SK-N-SH (cell line): Measurements from ENCODE around the gene SEMG1. TPM values are rescaled to one million over a fixed set of nuclear protein-coding genes. Genes with fewer than 3 reads are reported as not detected.

Experiments used
- CTCF ChIA-PET: fragments of 300-600, 350-600 bp; formaldehyde crosslinking; extraction: SDS; loops from one replicate; lab custom pipeline; 2021; lab: Yijun Ruan, JAX
- POLR2A ChIA-PET: fragments of 350-600 bp; sonication (Branson Sonifier 250); formaldehyde crosslinking; extraction: SDS; loops from one replicate; lab custom pipeline; 2020; ENCODE audit warnings: antibody characterized with exemption, inconsistent platforms; lab: Yijun Ruan, JAX
- DNase-seq: peaks from one replicate; pipeline ENCODE4 v3.0.0; 2012
- H2AFZ ChIP-seq: fragments of 200-600 bp; sonication (generic); 2 replicates; pipeline ENCODE4 v1.8.1; 2016; ENCODE audit warnings: antibody characterized with exemption, mild to moderate bottlenecking, low read depth
- H3F3A ChIP-seq: fragments of 200-600 bp; sonication (generic); replicated peaks from 2 replicates; pipeline ENCODE3; 2016; ENCODE audit warnings: antibody characterized with exemption, mild to moderate bottlenecking; ENCODE audit not compliant: insufficient read depth
- H3K27ac ChIP-seq, 2 experiments: fragments of 200-500 bp in 1 of 2; fragments of 200-600 bp in 1 of 2; sonication (Bioruptor generic) in 1 of 2; sonication (generic), shearing (Covaris generic) in 1 of 2; 2 replicates each; pipeline versions ENCODE4 v1.5.1 to v1.6.1; 2014 to 2016; ENCODE audit warnings: low read depth in 2 of 2, inconsistent platforms in 1 of 2, low read length in 1 of 2, mild to moderate bottlenecking in 1 of 2, mixed read lengths in 1 of 2
- H3K27me3 ChIP-seq: fragments of 200-600 bp; sonication (generic), shearing (Covaris generic); 2 replicates; pipeline ENCODE4 v1.6.1; 2016; ENCODE audit warnings: mixed run types; ENCODE audit not compliant: insufficient read depth
- H3K36me3 ChIP-seq, 2 experiments: fragments of 200-500 bp in 1 of 2; fragments of 200-600 bp in 1 of 2; sonication (Bioruptor generic) in 1 of 2; sonication (generic) in 1 of 2; replicated peaks in 1 of 2; 2 replicates each; pipeline versions ENCODE3 to v1.5.1; 2014 to 2016; ENCODE audit warnings: low read length in 1 of 2, mild to moderate bottlenecking in 1 of 2; ENCODE audit not compliant: insufficient read depth in 2 of 2, control insufficient read depth in 1 of 2
- H3K4me1 ChIP-seq, 2 experiments: fragments of 200-500 bp in 1 of 2; fragments of 200-600 bp in 1 of 2; sonication (Bioruptor generic) in 1 of 2; sonication (generic), shearing (Covaris generic) in 1 of 2; 2 replicates each; pipeline versions ENCODE4 v1.5.1 to v1.6.1; 2014 to 2016; ENCODE audit warnings: low read depth in 1 of 2, low read length in 1 of 2, mixed run types in 1 of 2; ENCODE audit not compliant: insufficient read depth in 2 of 2, control insufficient read depth in 1 of 2
- H3K4me2 ChIP-seq: fragments of 200-600 bp; sonication (generic), shearing (Covaris generic); 2 replicates; pipeline ENCODE4 v1.6.1; 2017; ENCODE audit warnings: mixed run types
- H3K4me3 ChIP-seq, 2 experiments: fragments of 200-500 bp in 1 of 2; fragments of 200-600 bp in 1 of 2; sonication (Bioruptor generic) in 1 of 2; sonication (generic), shearing (Covaris generic) in 1 of 2; 2 replicates each; pipeline versions ENCODE4 v1.5.1 to v1.8.1; 2014 to 2016; ENCODE audit warnings: low read depth in 2 of 2, inconsistent platforms in 1 of 2, low read length in 1 of 2, mild to moderate bottlenecking in 1 of 2, mixed read lengths in 1 of 2, moderate library complexity in 1 of 2
- H3K79me2 ChIP-seq: fragments of 200-600 bp; sonication (generic); 2 replicates; pipeline ENCODE4 v1.8.1; 2017; ENCODE audit warnings: mild to moderate bottlenecking; ENCODE audit not compliant: insufficient read depth
- H3K9ac ChIP-seq: fragments of 200-600 bp; sonication (generic); 2 replicates; pipeline ENCODE4 v1.6.1; 2017; ENCODE audit warnings: mixed run types
- H3K9me2 ChIP-seq: fragments of 200-600 bp; sonication (generic); 2 replicates; pipeline ENCODE4 v1.6.1; 2017; ENCODE audit warnings: mixed run types
- H3K9me3 ChIP-seq: fragments of 200-600 bp; sonication (generic); 2 replicates; pipeline ENCODE4 v1.6.1; 2017; ENCODE audit warnings: mixed run types, mild to moderate bottlenecking, moderate library complexity
- H4K20me1 ChIP-seq: fragments of 200-600 bp; sonication (generic); 2 replicates; pipeline ENCODE4 v1.6.1; 2017; ENCODE audit warnings: mild to moderate bottlenecking, mixed run types; ENCODE audit not compliant: insufficient read depth
- CHD2 ChIP-seq: fragments of 150-350 bp; IDR thresholded peaks from 2 replicates; pipeline ENCODE4 v1.6.1; 2018; ENCODE audit warnings: low read length; ENCODE audit not compliant: partially characterized antibody
- CTCF ChIP-seq: fragments of 200-600 bp; sonication (generic); IDR thresholded peaks from 2 replicates; pipeline ENCODE4 v1.6.1; 2017; ENCODE audit warnings: antibody characterized with exemption, mild to moderate bottlenecking, moderate library complexity
- FOXM1 ChIP-seq: IDR thresholded peaks from 2 replicates; pipeline ENCODE4 v1.4.0; 2012; ENCODE audit warnings: low read depth, mild to moderate bottlenecking
- GABPA ChIP-seq: IDR thresholded peaks from 2 replicates; pipeline ENCODE4 v1.4.0; 2012; ENCODE audit warnings: low read depth, mild to moderate bottlenecking
- GATA2 ChIP-seq: sonication (generic); formaldehyde crosslinking; IDR thresholded peaks from 2 replicates; pipeline ENCODE4 v1.5.0; 2020; ENCODE audit warnings: mild to moderate bottlenecking, missing genetic modification reagents
- MEF2A ChIP-seq: IDR thresholded peaks from 2 replicates; pipeline ENCODE4 v1.4.0; 2012; ENCODE audit warnings: low read depth, borderline replicate concordance
- MXI1 ChIP-seq: IDR thresholded peaks from 2 replicates; pipeline ENCODE4 v1.6.1; 2012; ENCODE audit warnings: mild to moderate bottlenecking, low read depth, low read length, improper control_type of control experiment
- NRF1 ChIP-seq: IDR thresholded peaks from 2 replicates; pipeline ENCODE4 v1.6.1; 2012; ENCODE audit warnings: low read depth, mild to moderate bottlenecking, low read length
- PBX3 ChIP-seq: IDR thresholded peaks from 2 replicates; pipeline ENCODE4; 2012
- TAF1 ChIP-seq: IDR thresholded peaks from 2 replicates; pipeline ENCODE4 v1.6.1; 2012; ENCODE audit warnings: low read depth, mild to moderate bottlenecking, low read length, moderate library complexity, borderline replicate concordance
- USF2 ChIP-seq: fragments of 150-350 bp; IDR thresholded peaks from 2 replicates; pipeline ENCODE4 v1.6.1; 2017; ENCODE audit warnings: antibody characterized with exemption, low read length, low read depth, borderline replicate concordance
- WGBS: methylation state at CpG from one replicate; pipeline ENCODE4 v1.1.6; 2017; ENCODE audit warnings: low lambda C conversion rate; 5-methylcytosine and 5-hydroxymethylcytosine counted together
- polyA plus RNA-seq, 3 experiments: library from polyadenylated mRNA; depleted of rRNA; stranded (reverse); fragments of >200 nt; gene quantifications; 2 replicates each; pipeline ENCODE4 v1.2.3, GENCODE V29; 2012
- TF ChIP-seq, protein P1 (sequence below): IDR thresholded peaks from 2 replicates; pipeline ENCODE4 v1.4.0; 2012; ENCODE audit warnings: low read depth, borderline replicate concordance

The SEMG1 gene
- polyA plus RNA-seq, 1 of the 3 experiments (the other 2 are of a cell fraction), result not detected

DNA sequence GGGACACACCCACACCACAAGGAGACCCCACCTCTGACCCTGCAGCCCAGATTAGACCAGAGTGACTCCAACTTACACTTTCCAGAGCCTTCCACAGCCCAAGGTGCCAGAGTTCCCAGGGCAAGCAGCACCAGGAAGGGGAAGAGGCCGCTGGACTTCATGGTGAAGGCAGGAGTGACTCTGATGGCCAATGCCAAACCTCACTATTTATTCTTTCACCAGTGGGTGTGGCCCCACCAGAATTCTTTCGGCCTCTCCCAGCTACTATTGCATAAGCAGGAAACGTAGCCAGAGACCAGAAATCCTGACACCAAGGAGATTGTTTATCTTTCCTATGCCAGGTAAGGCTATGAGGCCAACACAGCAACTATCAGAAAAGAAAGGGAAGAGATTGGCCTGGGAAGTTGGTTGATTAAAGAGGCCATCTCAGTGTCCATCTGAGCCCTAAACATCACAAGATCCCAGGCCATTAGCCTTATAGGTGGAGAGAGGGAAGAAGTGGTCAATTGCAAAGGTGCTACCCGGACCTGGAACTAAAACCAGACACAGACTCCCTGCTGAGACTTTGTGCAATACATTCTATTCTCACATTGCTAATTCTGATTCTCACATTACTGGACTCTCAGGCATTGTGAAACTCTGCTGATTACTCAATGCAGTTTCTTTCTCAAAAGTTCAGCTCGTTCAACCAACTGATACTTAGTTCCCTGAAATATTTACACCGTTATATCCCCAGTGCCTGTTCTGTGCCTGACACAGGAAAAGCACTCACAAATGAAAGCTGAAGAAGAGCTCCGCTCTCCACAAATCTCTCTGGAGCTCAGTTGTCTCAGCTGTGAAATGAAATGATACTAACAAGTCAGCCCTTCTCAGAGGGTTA is 47.8 kb downstream of the SEMG1 start, which contains the start of gene SLPI:
Gene SLPI, minus strand, starts transcription at position 182 of the 880 bp plus-strand sequence. Its CDS starts 21 bp downstream, at position 161.
- no peak within 1 kb of the TSS for H3K27ac ChIP-seq
- H3K79me2 ChIP-seq, result no peaks in the 10 kb centered on the region
- no peak within 1 kb of the TSS for H3K4me3 ChIP-seq
- ChIA-PET POLR2A (no interaction called here), CTCF (interaction anchor here (1.0 to 1.1 kb wide), 2 partner anchors 39 to 338 kb away, joined by 3 to 4 read pairs; no protein-coding TSS in a partner anchor)
- H3K36me3 ChIP-seq, result no peaks in the 10 kb centered on the region
- no peak within 1 kb of the TSS for H3K4me2 ChIP-seq
- no peak within 1 kb of the TSS for H3K9ac ChIP-seq
- no peaks in the 10 kb centered on the region for H3K4me1 ChIP-seq
- peaks cover 45% of the 10 kb centered on the region; the same call in 1 of the 2 replicates for H3K27me3 ChIP-seq
- H3K9me2 ChIP-seq, result no peaks in the 10 kb centered on the region
- H3K9me3 ChIP-seq, result no peaks in the 10 kb centered on the region
- WGBS, result 16% methylated on average over 7 of the region's 7 CpGs
- no peaks in the 10 kb centered on the region for H4K20me1 ChIP-seq
- no peak within 1 kb of the TSS for H2AFZ ChIP-seq
- DNase-seq, result no peak
- TF ChIP-seq FOXM1 (no peak), PBX3 (no peak), MXI1 (no peak), GABPA (no peak), CHD2 (no peak), CTCF (no peak), TAF1 (no peak), GATA2 (CRISPR knock-in tag) (no peak), USF2 (no peak), MEF2A (no peak), NRF1 (no peak)
- TF ChIP-seq, protein P1, sequence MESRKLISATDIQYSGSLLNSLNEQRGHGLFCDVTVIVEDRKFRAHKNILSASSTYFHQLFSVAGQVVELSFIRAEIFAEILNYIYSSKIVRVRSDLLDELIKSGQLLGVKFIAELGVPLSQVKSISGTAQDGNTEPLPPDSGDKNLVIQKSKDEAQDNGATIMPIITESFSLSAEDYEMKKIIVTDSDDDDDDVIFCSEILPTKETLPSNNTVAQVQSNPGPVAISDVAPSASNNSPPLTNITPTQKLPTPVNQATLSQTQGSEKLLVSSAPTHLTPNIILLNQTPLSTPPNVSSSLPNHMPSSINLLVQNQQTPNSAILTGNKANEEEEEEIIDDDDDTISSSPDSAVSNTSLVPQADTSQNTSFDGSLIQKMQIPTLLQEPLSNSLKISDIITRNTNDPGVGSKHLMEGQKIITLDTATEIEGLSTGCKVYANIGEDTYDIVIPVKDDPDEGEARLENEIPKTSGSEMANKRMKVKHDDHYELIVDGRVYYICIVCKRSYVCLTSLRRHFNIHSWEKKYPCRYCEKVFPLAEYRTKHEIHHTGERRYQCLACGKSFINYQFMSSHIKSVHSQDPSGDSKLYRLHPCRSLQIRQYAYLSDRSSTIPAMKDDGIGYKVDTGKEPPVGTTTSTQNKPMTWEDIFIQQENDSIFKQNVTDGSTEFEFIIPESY, result no peak
- TF ChIP-seq, all 33 proteins: peak for 0
- H3F3A ChIP-seq, result no peaks in the 10 kb centered on the region
